Trophoblast cell (in vitro differentiated cells and primary cell): ENCODE results near the gene USP44.

Experiments used
- DNase-seq, 2 donors: peaks; one replicate each; pipeline ENCODE4 v3.0.0-alpha.2; 2016
- H2AFZ ChIP-seq: 2 replicates; pipeline ENCODE4 v1.6.1; 2013; ENCODE audit warnings: low read length, moderate library complexity, mild to moderate bottlenecking; ENCODE audit not compliant: insufficient read depth, poor library complexity
- H2AK5ac ChIP-seq: 2 replicates; pipeline ENCODE4 v1.6.1; 2013; ENCODE audit warnings: mild to moderate bottlenecking, low read length
- H2BK120ac ChIP-seq: 2 replicates; pipeline ENCODE4 v1.6.1; 2013; ENCODE audit warnings: low read length, mild to moderate bottlenecking, moderate library complexity; ENCODE audit not compliant: insufficient read depth, poor library complexity
- H2BK12ac ChIP-seq: 2 replicates; pipeline ENCODE4 v1.6.1; 2013; ENCODE audit warnings: mild to moderate bottlenecking, low read length, moderate library complexity
- H2BK5ac ChIP-seq: 2 replicates; pipeline ENCODE4 v1.6.1; 2013; ENCODE audit warnings: low read length, low read depth, moderate library complexity, mild to moderate bottlenecking; ENCODE audit not compliant: poor library complexity
- H3K14ac ChIP-seq: 2 replicates; pipeline ENCODE4 v1.6.1; 2013; ENCODE audit warnings: mild to moderate bottlenecking, low read length
- H3K18ac ChIP-seq: 2 replicates; pipeline ENCODE4 v1.6.1; 2013; ENCODE audit warnings: mild to moderate bottlenecking, low read length
- H3K23ac ChIP-seq: 2 replicates; pipeline ENCODE4 v1.6.1; 2013; ENCODE audit warnings: low read length
- H3K27ac ChIP-seq: 2 replicates; pipeline ENCODE4 v1.5.1; 2013; ENCODE audit warnings: low read depth, mild to moderate bottlenecking, inconsistent platforms, low read length, moderate library complexity
- H3K27me3 ChIP-seq: 2 replicates; pipeline ENCODE4 v1.6.1; 2013; ENCODE audit warnings: inconsistent platforms, mild to moderate bottlenecking, low read length, moderate library complexity; ENCODE audit not compliant: insufficient read depth
- H3K36me3 ChIP-seq, 2 experiments: 1 replicate in 1 of 2; 2 replicates in 1 of 2; pipeline ENCODE4 v1.6.1; 2013; ENCODE audit warnings: low read length in 2 of 2, mild to moderate bottlenecking in 2 of 2, moderate library complexity in 1 of 2; ENCODE audit not compliant: insufficient read depth in 2 of 2, control insufficient read depth in 1 of 2
- H3K4ac ChIP-seq: 2 replicates; pipeline ENCODE4 v1.6.1; 2013; ENCODE audit warnings: low read depth, mild to moderate bottlenecking, low read length, moderate library complexity
- H3K4me1 ChIP-seq, 2 experiments: 1 replicate in 1 of 2; 2 replicates in 1 of 2; pipeline ENCODE4 v1.6.1; 2013; ENCODE audit warnings: low read length in 2 of 2, mild to moderate bottlenecking in 2 of 2, moderate library complexity in 1 of 2; ENCODE audit not compliant: insufficient read depth in 2 of 2, control insufficient read depth in 1 of 2
- H3K4me2 ChIP-seq: 2 replicates; pipeline ENCODE4 v1.6.1; 2013; ENCODE audit warnings: inconsistent platforms, mild to moderate bottlenecking, low read length, moderate library complexity
- H3K4me3 ChIP-seq: 2 replicates; pipeline ENCODE4 v1.5.1; 2013; ENCODE audit warnings: mild to moderate bottlenecking, low read depth, low read length, inconsistent platforms
- H3K79me1 ChIP-seq: one replicate; pipeline ENCODE4 v1.6.1; 2013; ENCODE audit warnings: low read length
- H3K79me2 ChIP-seq: 2 replicates; pipeline ENCODE4 v1.6.1; 2013; ENCODE audit warnings: low read length, mild to moderate bottlenecking; ENCODE audit not compliant: control insufficient read depth, insufficient read depth, poor library complexity
- H3K9ac ChIP-seq: 2 replicates; pipeline ENCODE4 v1.6.1; 2013; ENCODE audit warnings: mild to moderate bottlenecking, low read length
- H3K9me3 ChIP-seq: 2 replicates; pipeline ENCODE4 v1.6.1; 2013; ENCODE audit warnings: low read depth, mild to moderate bottlenecking, control low read depth, inconsistent platforms, low read length; ENCODE audit not compliant: insufficient read depth
- H4K12ac ChIP-seq: 2 replicates; pipeline ENCODE4 v1.6.1; 2013; ENCODE audit warnings: low read depth, mild to moderate bottlenecking, low read length, moderate library complexity
- H4K8ac ChIP-seq: 2 replicates; pipeline ENCODE4 v1.6.1; 2013; ENCODE audit warnings: low read depth, mild to moderate bottlenecking, low read length, moderate library complexity
- H4K91ac ChIP-seq: one replicate; pipeline ENCODE4 v1.6.1; 2013; ENCODE audit warnings: low read depth, mild to moderate bottlenecking, low read length, moderate library complexity
- WGBS: extraction: QIAGEN DNeasy Blood & Tissue Kit; methylation state at CpG from one replicate; pipeline ENCODE4 v1.1.7; 2013; ENCODE audit warnings: missing lambda C conversion rate; ENCODE audit not compliant: insufficient read length, insufficient coverage; ENCODE audit errors: extremely low coverage; 5-methylcytosine and 5-hydroxymethylcytosine counted together

Gene USP44

DNA sequence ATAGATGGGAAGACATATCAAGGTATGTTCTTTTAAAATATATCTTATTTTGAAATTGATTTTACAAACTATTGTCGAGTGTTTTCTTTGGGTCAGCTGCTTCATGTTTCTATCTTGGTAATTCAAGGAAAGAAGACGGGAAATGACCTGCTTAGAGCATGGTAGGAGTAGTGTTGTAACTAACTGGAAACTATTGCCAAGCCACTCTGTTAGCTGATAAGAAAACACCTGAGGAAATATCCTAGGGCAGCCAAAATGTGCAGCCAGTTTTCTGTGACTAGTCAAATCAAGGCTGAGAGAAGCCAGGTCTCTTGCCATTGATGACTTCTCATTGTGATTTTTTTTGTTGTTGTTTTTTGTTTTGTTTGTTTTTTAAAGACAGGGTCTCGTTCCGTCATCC lies 47.1 kb downstream of the USP44 start:
- Histone ChIP-seq H4K8ac (no peak overlapping the region), H3K4me1 (no peaks in the 10 kb centered on the region), H2BK120ac (no peak overlapping the region), H3K18ac (no peak overlapping the region), H3K27ac (no peak overlapping the region), H4K91ac (no peak overlapping the region), H3K27me3 (no peaks in the 10 kb centered on the region), H3K9me3 (no peaks in the 10 kb centered on the region), H3K4ac (no peak overlapping the region), H3K4me3 (no peak overlapping the region), H2BK12ac (no peak overlapping the region), H2AK5ac (no peak overlapping the region), H3K4me2 (no peak overlapping the region), H3K79me2 (no peaks in the 10 kb centered on the region), H3K36me3 (peaks cover 28 to 34% of the 10 kb centered on the region in 2 experiments), H3K79me1 (no peaks in the 10 kb centered on the region), H4K12ac (no peak overlapping the region), H3K23ac (no peak overlapping the region), H2BK5ac (no peak overlapping the region), H3K14ac (no peak overlapping the region), H2AFZ (no peak overlapping the region), H3K9ac (no peak overlapping the region)
- no CpG with 5 or more reads among the region's 4 CpGs for WGBS
- DNase-seq: no peak

DNA sequence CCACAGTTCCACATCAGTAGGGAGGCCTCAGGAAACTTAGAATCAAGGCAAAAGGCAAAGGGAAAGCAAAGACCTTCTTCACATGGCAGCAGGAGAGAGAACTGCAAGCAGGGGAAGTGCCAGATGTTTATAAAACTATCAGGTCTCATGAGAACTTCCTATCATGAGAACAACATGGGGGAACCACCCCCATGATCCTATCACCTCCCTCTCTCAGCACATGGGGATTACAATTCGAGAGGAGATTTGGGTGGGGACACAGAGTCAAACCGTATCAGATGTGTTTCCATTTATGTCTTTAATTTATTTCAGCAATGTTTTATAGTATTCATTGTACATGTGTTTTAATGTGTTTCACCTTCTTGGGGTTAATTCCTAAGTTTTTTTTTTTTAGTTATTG lies 51.5 kb downstream of the USP44 start:
- Histone ChIP-seq H3K4me2 (no peak overlapping the region), H4K8ac (no peak overlapping the region), H2BK120ac (no peak overlapping the region), H4K91ac (no peak overlapping the region), H3K79me2 (no peaks in the 10 kb centered on the region), H2AK5ac (no peak overlapping the region), H2BK5ac (no peak overlapping the region), H3K9ac (no peak overlapping the region), H3K4me1 (no peaks in the 10 kb centered on the region), H2AFZ (no peak overlapping the region), H3K9me3 (no peaks in the 10 kb centered on the region), H2BK12ac (no peak overlapping the region), H4K12ac (no peak overlapping the region), H3K4me3 (no peak overlapping the region), H3K4ac (no peak overlapping the region), H3K18ac (no peak overlapping the region), H3K79me1 (no peaks in the 10 kb centered on the region), H3K14ac (no peak overlapping the region), H3K23ac (no peak overlapping the region), H3K36me3 (peaks cover 24 to 29% of the 10 kb centered on the region in 2 experiments), H3K27me3 (no peaks in the 10 kb centered on the region), H3K27ac (no peak overlapping the region)
- DNase-seq: no peak
- no CpG with 5 or more reads among the region's 2 CpGs for WGBS

DNA sequence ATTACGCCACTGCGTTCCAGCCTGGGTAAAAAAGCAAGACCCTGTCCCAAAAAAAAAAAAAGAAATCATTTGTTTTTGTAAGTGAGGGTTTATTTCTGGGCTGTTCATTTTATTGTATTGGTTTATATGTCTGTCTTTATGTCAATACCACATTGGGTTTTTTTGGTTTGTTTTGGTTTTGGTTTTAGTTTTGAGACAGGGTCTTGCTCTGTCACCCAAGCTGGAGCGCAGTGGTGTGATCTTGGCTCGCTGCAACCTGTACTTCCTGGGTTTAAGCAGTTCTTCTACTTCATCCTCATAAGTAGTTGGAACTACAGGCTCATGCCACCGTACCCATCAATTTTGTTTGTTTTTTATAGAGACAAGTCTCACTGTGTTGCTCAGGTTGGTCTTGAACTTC lies 52.3 kb downstream of the USP44 start:
- peaks cover 21 to 22% of the 10 kb centered on the region in 2 experiments for H3K36me3 ChIP-seq
- no peak overlapping the region for H2BK120ac ChIP-seq
- no peaks in the 10 kb centered on the region for H3K79me2 ChIP-seq
- H3K4me3 ChIP-seq: no peak overlapping the region
- no peaks in the 10 kb centered on the region for H3K4me1 ChIP-seq
- no peaks in the 10 kb centered on the region for H3K9me3 ChIP-seq
- H3K27ac ChIP-seq: no peak overlapping the region
- no CpG with 5 or more reads among the region's 5 CpGs for WGBS
- H3K4ac ChIP-seq: no peak overlapping the region
- H4K91ac ChIP-seq: no peak overlapping the region
- no peak overlapping the region for H4K12ac ChIP-seq
- H3K18ac ChIP-seq: no peak overlapping the region
- no peak overlapping the region for H3K14ac ChIP-seq
- H2BK5ac ChIP-seq: no peak overlapping the region
- H4K8ac ChIP-seq: no peak overlapping the region
- H3K27me3 ChIP-seq: no peaks in the 10 kb centered on the region
- no peak for DNase-seq
- H2BK12ac ChIP-seq: no peak overlapping the region
- no peaks in the 10 kb centered on the region for H3K79me1 ChIP-seq
- no peak overlapping the region for H3K9ac ChIP-seq
- no peak overlapping the region for H2AFZ ChIP-seq
- no peak overlapping the region for H2AK5ac ChIP-seq
- H3K23ac ChIP-seq: no peak overlapping the region
- no peak overlapping the region for H3K4me2 ChIP-seq

DNA sequence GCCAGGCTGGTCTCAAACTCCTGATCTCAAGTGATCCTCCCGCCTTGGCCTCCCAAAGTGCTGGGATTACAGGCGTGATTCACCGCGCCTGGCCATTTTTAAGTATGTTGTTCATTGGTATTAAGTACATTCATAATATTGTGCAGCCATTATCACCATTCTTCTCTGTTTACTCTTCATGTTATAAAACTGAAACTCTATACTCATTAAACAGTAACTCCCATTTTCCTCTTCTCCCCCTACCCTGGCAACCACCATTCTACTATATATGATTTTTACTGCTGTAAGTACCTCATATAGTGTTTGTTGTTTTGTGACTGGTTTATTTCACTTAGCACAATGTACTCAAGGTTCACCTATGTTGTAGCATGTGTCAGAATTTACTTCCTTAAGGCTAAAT lies 54.2 kb downstream of the USP44 start:
- no peak overlapping the region for H3K18ac ChIP-seq
- H2AK5ac ChIP-seq: no peak overlapping the region
- H2BK120ac ChIP-seq: no peak overlapping the region
- H4K8ac ChIP-seq: no peak overlapping the region
- no peak overlapping the region for H3K4me2 ChIP-seq
- no peaks in the 10 kb centered on the region for H3K79me1 ChIP-seq
- no peaks in the 10 kb centered on the region for H3K79me2 ChIP-seq
- no peak overlapping the region for H2AFZ ChIP-seq
- no peak overlapping the region for H2BK12ac ChIP-seq
- peaks cover 16 to 17% of the 10 kb centered on the region in 2 experiments for H3K36me3 ChIP-seq
- no peak overlapping the region for H3K14ac ChIP-seq
- no peak overlapping the region for H3K23ac ChIP-seq
- H3K27me3 ChIP-seq: no peaks in the 10 kb centered on the region
- no peak overlapping the region for H3K27ac ChIP-seq
- H2BK5ac ChIP-seq: no peak overlapping the region
- no peak for DNase-seq
- no peak overlapping the region for H3K4ac ChIP-seq
- H3K4me1 ChIP-seq: no peaks in the 10 kb centered on the region
- no peak overlapping the region for H3K4me3 ChIP-seq
- no peaks in the 10 kb centered on the region for H3K9me3 ChIP-seq
- H4K12ac ChIP-seq: no peak overlapping the region
- WGBS: no CpG with 5 or more reads among the region's 4 CpGs
- H3K9ac ChIP-seq: no peak overlapping the region
- no peak overlapping the region for H4K91ac ChIP-seq
